H1 (cell line): ENCODE results near the gene HINT3. TPM values are rescaled to one million over a fixed set of nuclear protein-coding genes. Genes with fewer than 3 reads are reported as not detected.
"Not testable (repeated sequence)": the region's sequence is repeated elsewhere in the genome, so short reads cannot be mapped to it uniquely, and the experiment has no call there.

Experiments
- CTCF ChIA-PET: fragments of 300-600 bp; sonication (Branson Sonifier 250); formaldehyde crosslinking; loops from one replicate; lab custom pipeline; 2021; ENCODE audit not compliant: partially characterized antibody; lab: Charles Lee
- POLR2A ChIA-PET: fragments of 300-600 bp; sonication (Branson Sonifier 250); formaldehyde crosslinking; loops from one replicate; lab custom pipeline; 2021; ENCODE audit warnings: inconsistent platforms; ENCODE audit not compliant: partially characterized antibody; lab: Charles Lee
- DNase-seq, 2 experiments: peaks; one replicate each; pipeline versions ENCODE4 v3.0.0 to v3.0.0-alpha.2; 2010 to 2022; ENCODE audit warnings: low spot score in 2 of 2, low read depth in 1 of 2, mixed read lengths in 1 of 2
- FAIRE-seq: peaks from 2 replicates; lab custom pipeline; 2011; peaks lifted over from hg19 to GRCh38; lab: Jason Lieb, UNC
- H2AFZ ChIP-seq: 2 replicates; pipeline ENCODE4 v1.8.1; 2012; ENCODE audit warnings: low read length, inconsistent platforms
- H2AK5ac ChIP-seq: 2 replicates; pipeline ENCODE4 v1.6.1; 2013; ENCODE audit warnings: low read depth, low read length
- H2BK120ac ChIP-seq: replicated peaks from 2 replicates; pipeline ENCODE3; 2013; ENCODE audit warnings: low read depth, low read length, inconsistent platforms
- H2BK12ac ChIP-seq: 2 replicates; pipeline ENCODE4 v1.6.1; 2013; ENCODE audit warnings: low read depth, low read length
- H2BK15ac ChIP-seq: 2 replicates; pipeline ENCODE4 v1.6.1; 2013; ENCODE audit warnings: low read length
- H2BK20ac ChIP-seq: 2 replicates; pipeline ENCODE4 v1.6.1; 2013; ENCODE audit warnings: low read length
- H2BK5ac ChIP-seq: 2 replicates; pipeline ENCODE4 v1.6.1; 2013; ENCODE audit warnings: low read depth, low read length
- H3K14ac ChIP-seq: 2 replicates; pipeline ENCODE4 v1.6.1; 2013; ENCODE audit warnings: inconsistent platforms; ENCODE audit not compliant: insufficient read length
- H3K18ac ChIP-seq: 2 replicates; pipeline ENCODE4 v1.6.1; 2013; ENCODE audit warnings: low read length; ENCODE audit errors: extremely low read depth
- H3K23ac ChIP-seq: 2 replicates; pipeline ENCODE4 v1.6.1; 2013; ENCODE audit warnings: inconsistent platforms; ENCODE audit not compliant: insufficient read length
- H3K23me2 ChIP-seq: 2 replicates; pipeline ENCODE4 v1.6.1; 2013; ENCODE audit warnings: low read depth, low read length
- H3K27ac ChIP-seq: 2 replicates; pipeline ENCODE4 v1.6.1; 2011; ENCODE audit warnings: low read depth, low read length, inconsistent platforms
- H3K27me3 ChIP-seq, 4 experiments: replicated peaks in 1 of 4; 1 replicate in 1 of 4; 2 replicates in 3 of 4; pipeline versions ENCODE4 v1.6.1 to v1.8.1; 2011 to 2013; ENCODE audit warnings: low read length in 3 of 4, mild to moderate bottlenecking in 3 of 4, inconsistent platforms in 2 of 4, mixed read lengths in 2 of 4, moderate library complexity in 1 of 4; ENCODE audit not compliant: control insufficient read depth in 3 of 4, insufficient read depth in 3 of 4; ENCODE audit errors: extremely low read depth in 1 of 4
- H3K36me3 ChIP-seq, 4 experiments: 2 replicates each; pipeline versions ENCODE4 v1.6.1 to v1.8.1; 2011 to 2013; ENCODE audit warnings: mild to moderate bottlenecking in 4 of 4, low read length in 3 of 4, moderate library complexity in 2 of 4, control low read depth in 1 of 4, inconsistent platforms in 1 of 4; ENCODE audit not compliant: insufficient read depth in 4 of 4, control insufficient read depth in 2 of 4
- H3K4ac ChIP-seq: replicated peaks from 2 replicates; pipeline ENCODE3; 2013; ENCODE audit warnings: low read length, low read depth, mixed read lengths, inconsistent platforms; ENCODE audit not compliant: insufficient read length
- H3K4me1 ChIP-seq, 4 experiments: replicated peaks in 1 of 4; 1 replicate in 1 of 4; 2 replicates in 3 of 4; pipeline versions ENCODE4 v1.6.1 to v1.8.1; 2011 to 2013; ENCODE audit warnings: low read length in 3 of 4, inconsistent platforms in 2 of 4, mixed read lengths in 1 of 4; ENCODE audit not compliant: insufficient read depth in 4 of 4, control insufficient read depth in 3 of 4
- H3K4me2 ChIP-seq, 2 experiments: 2 replicates each; pipeline versions ENCODE4 v1.6.1 to v1.8.1; 2011 to 2013; ENCODE audit warnings: low read depth in 2 of 2, low read length in 2 of 2, control low read depth in 1 of 2, inconsistent platforms in 1 of 2, mild to moderate bottlenecking in 1 of 2; ENCODE audit not compliant: insufficient read depth in 1 of 2
- H3K4me3 ChIP-seq, 4 experiments: fragments of 200-600, 300-600 bp in 1 of 4; sonication (generic), shearing (Covaris generic), sonication (Bioruptor Twin) in 1 of 4; 2 replicates each; pipeline versions ENCODE4 v1.5.1 to v1.8.1; 2011 to 2016; ENCODE audit warnings: low read length in 4 of 4, low read depth in 3 of 4, control low read depth in 2 of 4, inconsistent platforms in 2 of 4, mild to moderate bottlenecking in 2 of 4, mixed read lengths in 1 of 4, moderate library complexity in 1 of 4; ENCODE audit not compliant: insufficient read depth in 2 of 4; ENCODE audit errors: extremely low read depth in 1 of 4
- H3K56ac ChIP-seq: replicated peaks from 2 replicates; pipeline ENCODE3; 2013; ENCODE audit warnings: low read depth, mild to moderate bottlenecking, mixed read lengths, low read length, inconsistent platforms; ENCODE audit not compliant: insufficient read length
- H3K79me1 ChIP-seq: 2 replicates; pipeline ENCODE4 v1.6.1; 2013; ENCODE audit warnings: low read depth, low read length, control low read depth
- H3K79me2 ChIP-seq, 2 experiments: 2 replicates each; pipeline versions ENCODE4 v1.6.1 to v1.8.1; 2012 to 2013; ENCODE audit warnings: low read length in 2 of 2, mild to moderate bottlenecking in 2 of 2, inconsistent platforms in 1 of 2; ENCODE audit not compliant: insufficient read depth in 2 of 2, control insufficient read depth in 1 of 2
- H3K9ac ChIP-seq, 4 experiments: replicated peaks in 1 of 4; 1 replicate in 1 of 4; 2 replicates in 3 of 4; pipeline versions ENCODE4 v1.6.1 to v1.8.1; 2011 to 2013; ENCODE audit warnings: low read depth in 3 of 4, low read length in 3 of 4, control low read depth in 2 of 4, mild to moderate bottlenecking in 2 of 4, moderate library complexity in 2 of 4, inconsistent platforms in 1 of 4; ENCODE audit errors: extremely low read depth in 1 of 4
- H3K9me3 ChIP-seq, 2 experiments: 2 replicates each; pipeline versions ENCODE4 v1.6.1 to v1.8.1; 2012 to 2013; ENCODE audit warnings: mild to moderate bottlenecking in 2 of 2, moderate library complexity in 2 of 2, control low read depth in 1 of 2, inconsistent platforms in 1 of 2, low read depth in 1 of 2, low read length in 1 of 2, mixed read lengths in 1 of 2; ENCODE audit not compliant: insufficient read depth in 2 of 2
- H4K20me1 ChIP-seq, 2 experiments: replicated peaks in 1 of 2; 2 replicates each; pipeline versions ENCODE3 to v1.8.1; 2011 to 2013; ENCODE audit warnings: inconsistent platforms in 2 of 2, low read length in 2 of 2, mild to moderate bottlenecking in 1 of 2; ENCODE audit not compliant: insufficient read depth in 2 of 2, control insufficient read depth in 1 of 2
- H4K5ac ChIP-seq: 2 replicates; pipeline ENCODE4 v1.6.1; 2013; ENCODE audit warnings: low read length, low read depth, mixed read lengths, inconsistent platforms; ENCODE audit not compliant: insufficient read length
- H4K8ac ChIP-seq: 2 replicates; pipeline ENCODE4 v1.8.0; 2013; ENCODE audit warnings: mild to moderate bottlenecking, moderate library complexity, low read length, inconsistent platforms; ENCODE audit not compliant: insufficient read depth; ENCODE audit errors: extremely low read depth
- H4K91ac ChIP-seq: replicated peaks from 2 replicates; pipeline ENCODE3; 2013; ENCODE audit warnings: low read length, mixed read lengths, inconsistent platforms; ENCODE audit not compliant: insufficient read length
- ATF2 ChIP-seq: IDR thresholded peaks from 2 replicates; pipeline ENCODE4 v1.6.1; 2012; ENCODE audit warnings: low read length, inconsistent platforms
- EP300 ChIP-seq, 2 experiments: IDR thresholded peaks; 1 replicate in 1 of 2; 2 replicates in 1 of 2; pipeline ENCODE4 v1.6.1; 2011 to 2012; ENCODE audit warnings: low read depth in 2 of 2, low read length in 2 of 2, mild to moderate bottlenecking in 2 of 2, borderline replicate concordance in 1 of 2, inconsistent platforms in 1 of 2, moderate library complexity in 1 of 2
- TAF1 ChIP-seq: IDR thresholded peaks from 2 replicates; pipeline ENCODE4 v1.6.1; 2011; ENCODE audit warnings: mild to moderate bottlenecking, low read depth, low read length
- WGBS, 2 experiments: shearing (Covaris generic) in 1 of 2; methylation state at CpG; one replicate each; pipeline versions ENCODE4 v1.1.6 to v1.1.7; 2013 to 2015; ENCODE audit warnings: low lambda C conversion rate in 2 of 2, mixed read lengths in 2 of 2, inconsistent platforms in 1 of 2, low coverage in 1 of 2, missing lambda C conversion rate in 1 of 2; ENCODE audit not compliant: insufficient replicate concordance in 2 of 2, insufficient coverage in 1 of 2, insufficient read length in 1 of 2; ENCODE audit errors: extremely low coverage in 1 of 2, missing lambda C conversion rate in 1 of 2; 5-methylcytosine and 5-hydroxymethylcytosine counted together
- polyA plus RNA-seq, 7 experiments: library from polyadenylated mRNA; depleted of rRNA in 3 of 7; stranded (reverse) in 5 of 7; unstranded in 2 of 7; fragments of >200 nt in 5 of 7; fragments of 200-250 nt in 2 of 7; gene quantifications; 1 replicate in 5 of 7; 2 replicates in 1 of 7; 4 replicates in 1 of 7; pipeline versions ENCODE4 v1.2.1 to v1.2.3, GENCODE V29; 2011 to 2013; ENCODE audit warnings: missing spikeins in 2 of 7, mixed read lengths in 2 of 7
- total RNA-seq: library from RNA; stranded (reverse); fragmentation: NEBNext Ultra II Directional; extraction: Animal tissue kit (Norgen Biotek cat#: 25700); gene quantifications from 2 replicates; pipeline ENCODE4 v1.2.1, GENCODE V29; 2021

Gene HINT3
- total and polyA plus RNA-seq, 2 of the 8 experiments (the other 6 are each of a cell fraction or from before 2014, with no cell fraction given) = 1.2 to 7.8 TPM

GRCh38 chr6:125950293-125950692 is 6.3 kb upstream of the HINT3 start (continued):
- no peak for TF ChIP-seq TAF1
- TF ChIP-seq ATF2 = no peak
- no peak for TF ChIP-seq EP300 (IDR thresholded peaks at IDR 0.05; ENCODE audit: borderline replicate concordance in 1 of 2, low read depth in 2 of 2, low read length in 2 of 2)
- TF ChIP-seq, all 59 proteins: peak for 0

GRCh38 chr6:125950716-125951115 is 5.9 kb upstream of the HINT3 start:
- H3K36me3 ChIP-seq, H4K5ac ChIP-seq, H3K56ac ChIP-seq, FAIRE-seq, H3K9ac ChIP-seq, DNase-seq, H3K23ac ChIP-seq, POLR2A ChIA-PET, H3K18ac ChIP-seq, H2AK5ac ChIP-seq, H3K79me1 ChIP-seq, H4K20me1 ChIP-seq, H3K23me2 ChIP-seq, H2BK12ac ChIP-seq, H3K14ac ChIP-seq, H2BK20ac ChIP-seq, H3K9me3 ChIP-seq, H2BK5ac ChIP-seq, H3K4me1 ChIP-seq, H3K27me3 ChIP-seq, H3K4me2 ChIP-seq, H3K27ac ChIP-seq, H2BK120ac ChIP-seq, H2BK15ac ChIP-seq, H3K4me3 ChIP-seq, H4K91ac ChIP-seq, H3K4ac ChIP-seq, H3K79me2 ChIP-seq, H4K8ac ChIP-seq: not testable (repeated sequence)
- 79% methylated on average over 6 of the region's 6 CpGs; no CpG with 5 or more reads in 1 of the 2 experiments for WGBS, 2 experiments
- CTCF ChIA-PET = interaction anchor here (0.8 to 4.5 kb wide), 7 partner anchors 9 to 639 kb away, joined by 3 to 57 read pairs (median 7); no protein-coding TSS in a partner anchor
- 0 out of 2 replicates have a peak overlapping the region, but pooled peaks have one; percentile 49 for H2AFZ ChIP-seq
